Thyroid gland (tissue), 4 donors: ENCODE data around the gene BTBD19.

ENCODE experiments used
- CTCF ChIP-seq, 6 experiments: fragments of 200-600 bp in 3 of 6; fragments of 450-650 bp in 3 of 6; sonication (generic) in 3 of 6; IDR thresholded peaks; one replicate each; pipeline ENCODE4 v1.5.1; 2016 to 2019; ENCODE audit warnings: antibody characterized with exemption in 6 of 6, mild to moderate bottlenecking in 2 of 6, inconsistent platforms in 1 of 6, moderate library complexity in 1 of 6
- POLR2A ChIP-seq, 2 donors: fragments of 450-650 bp; IDR thresholded peaks; one replicate each; pipeline ENCODE4 v1.6.1; 2017; ENCODE audit warnings: antibody characterized with exemption in 2 of 2, mild to moderate bottlenecking in 2 of 2, moderate library complexity in 1 of 2

GRCh38 chr1:44777547-44777946, 30.8 kb upstream of the BTBD19 start:
- TF ChIP-seq CTCF (IDR thresholded peaks at IDR 0.05), result no peak
- no peak for TF ChIP-seq POLR2A (IDR thresholded peaks at IDR 0.05)
